ENCODE measurements around the gene LYST. TPM values are rescaled to one million over a fixed set of nuclear protein-coding genes. Genes with fewer than 3 reads are reported as not detected.

Gene LYST
- polyA plus RNA-seq, 1 donor (not counting 4 experiments of a cell fraction or from before 2014, with no cell fraction given): 24.7 TPM

DNA sequence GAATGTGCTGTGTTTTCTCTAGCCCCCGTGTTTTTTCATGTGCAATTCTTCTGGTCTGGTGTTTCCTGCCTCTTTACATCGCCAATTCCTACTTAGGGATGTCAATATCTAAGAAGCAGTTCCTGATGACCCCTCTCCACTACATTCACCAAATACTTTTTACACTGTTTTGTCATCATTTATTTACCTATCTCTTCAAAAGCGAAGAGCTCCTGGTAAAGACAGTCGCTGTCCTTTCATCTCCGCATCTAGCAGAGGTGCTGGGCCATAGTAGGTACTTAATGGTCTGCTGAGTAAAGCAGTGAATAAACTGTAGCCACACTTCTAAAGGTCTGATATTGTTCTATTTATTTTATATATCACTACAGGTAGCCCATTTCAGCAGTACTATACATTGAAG, 43.0 kb downstream of the LYST start:
- TF ChIP-seq EZH2 (IDR thresholded peaks at IDR 0.05; ENCODE audit: low read length): no peak
- TF ChIP-seq, protein P1, sequence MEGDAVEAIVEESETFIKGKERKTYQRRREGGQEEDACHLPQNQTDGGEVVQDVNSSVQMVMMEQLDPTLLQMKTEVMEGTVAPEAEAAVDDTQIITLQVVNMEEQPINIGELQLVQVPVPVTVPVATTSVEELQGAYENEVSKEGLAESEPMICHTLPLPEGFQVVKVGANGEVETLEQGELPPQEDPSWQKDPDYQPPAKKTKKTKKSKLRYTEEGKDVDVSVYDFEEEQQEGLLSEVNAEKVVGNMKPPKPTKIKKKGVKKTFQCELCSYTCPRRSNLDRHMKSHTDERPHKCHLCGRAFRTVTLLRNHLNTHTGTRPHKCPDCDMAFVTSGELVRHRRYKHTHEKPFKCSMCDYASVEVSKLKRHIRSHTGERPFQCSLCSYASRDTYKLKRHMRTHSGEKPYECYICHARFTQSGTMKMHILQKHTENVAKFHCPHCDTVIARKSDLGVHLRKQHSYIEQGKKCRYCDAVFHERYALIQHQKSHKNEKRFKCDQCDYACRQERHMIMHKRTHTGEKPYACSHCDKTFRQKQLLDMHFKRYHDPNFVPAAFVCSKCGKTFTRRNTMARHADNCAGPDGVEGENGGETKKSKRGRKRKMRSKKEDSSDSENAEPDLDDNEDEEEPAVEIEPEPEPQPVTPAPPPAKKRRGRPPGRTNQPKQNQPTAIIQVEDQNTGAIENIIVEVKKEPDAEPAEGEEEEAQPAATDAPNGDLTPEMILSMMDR (optimal IDR thresholded peaks at IDR 0.05 in 1 of 3, IDR thresholded peaks at IDR 0.05 in 1 of 3, conservative IDR thresholded peaks at IDR 0.05 in 1 of 3; ENCODE audit: extremely low read depth in 1 of 3, insufficient read depth in 2 of 3, low read length in 3 of 3): no peak
- Histone ChIP-seq H3K27me3 (ENCODE audit: control insufficient read depth, extremely low read depth, insufficient read depth, low read length) (no peaks in the 10 kb centered on the region), H3K27ac (ENCODE audit: control insufficient read depth, insufficient read depth, low read length) (no peak overlapping the region), H3K9me1 (ENCODE audit: control insufficient read depth, extremely low read depth, insufficient read depth, low read length) (no peaks in the 10 kb centered on the region), H3K36me3 (ENCODE audit: control insufficient read depth in 2 of 2, extremely low read depth in 1 of 2, insufficient read depth in 2 of 2, low read length in 2 of 2) (peaks cover 0 to 1% of the 10 kb centered on the region in 2 experiments), H3K9ac (ENCODE audit: control insufficient read depth, extremely low read depth, insufficient read depth, low read length) (no peak overlapping the region), H3K9me3 (ENCODE audit: control insufficient read depth, low read depth, low read length) (no peaks in the 10 kb centered on the region), H3K4me1 (ENCODE audit: control insufficient read depth, extremely low read depth, insufficient read depth, low read length) (peaks cover 13% of the 10 kb centered on the region), H3K4me2 (ENCODE audit: control insufficient read depth, extremely low read depth, insufficient read depth, low read depth, low read length) (no peak overlapping the region), H3K79me2 (ENCODE audit: control insufficient read depth, insufficient read depth, low read length) (no peaks in the 10 kb centered on the region), H4K20me1 (ENCODE audit: control insufficient read depth, extremely low read depth, insufficient read depth, low read length) (no peaks in the 10 kb centered on the region), H2AFZ (ENCODE audit: control insufficient read depth, low read length) (no peak overlapping the region), H3K4me3 (ENCODE audit: control insufficient read depth in 2 of 3, extremely low read depth in 1 of 3, insufficient read depth in 2 of 3, low read depth in 1 of 3, low read length in 3 of 3) (no peak overlapping the region)
- FAIRE-seq: no peak
- no peak for DNase-seq (ENCODE audit: low read depth, low spot score)
- dilution Hi-C loops (cut with MboI; ENCODE audit: extremely low pct_ligation_motif_present, low sequenced_read_pairs): no loop called here

DNA sequence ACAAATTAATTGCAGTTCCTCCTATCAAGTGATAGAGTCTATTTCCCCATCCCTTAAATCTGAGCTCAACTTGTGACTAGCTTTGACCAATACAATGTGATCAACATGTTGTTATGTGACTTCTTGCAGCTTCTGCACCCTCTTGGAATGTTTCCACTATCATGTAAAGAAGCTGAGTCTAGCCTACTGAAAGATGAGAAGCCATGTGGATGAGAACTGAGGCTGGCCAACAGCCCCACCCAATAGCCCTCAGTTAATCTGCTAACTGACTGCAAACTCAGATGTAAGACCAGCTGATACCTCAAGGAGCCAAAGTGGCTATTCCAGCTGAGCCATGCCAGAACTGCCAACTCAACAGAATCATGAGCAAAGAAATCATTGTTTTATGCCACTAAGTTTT, 44.0 kb downstream of the LYST start:
- H3K9me1 ChIP-seq (ENCODE audit: control insufficient read depth, extremely low read depth, insufficient read depth, low read length): no peaks in the 10 kb centered on the region
- H4K20me1 ChIP-seq (ENCODE audit: control insufficient read depth, extremely low read depth, insufficient read depth, low read length): no peaks in the 10 kb centered on the region
- dilution Hi-C loops (cut with MboI; ENCODE audit: extremely low pct_ligation_motif_present, low sequenced_read_pairs): no loop called here
- H3K9me3 ChIP-seq (ENCODE audit: control insufficient read depth, low read depth, low read length): no peaks in the 10 kb centered on the region
- H3K27me3 ChIP-seq (ENCODE audit: control insufficient read depth, extremely low read depth, insufficient read depth, low read length): no peaks in the 10 kb centered on the region
- no peak overlapping the region for H3K4me3 ChIP-seq (ENCODE audit: control insufficient read depth in 2 of 3, extremely low read depth in 1 of 3, insufficient read depth in 2 of 3, low read depth in 1 of 3, low read length in 3 of 3)
- TF ChIP-seq, protein P1 (optimal IDR thresholded peaks at IDR 0.05 in 1 of 3, IDR thresholded peaks at IDR 0.05 in 1 of 3, conservative IDR thresholded peaks at IDR 0.05 in 1 of 3; ENCODE audit: extremely low read depth in 1 of 3, insufficient read depth in 2 of 3, low read length in 3 of 3): no peak
- TF ChIP-seq EZH2 (IDR thresholded peaks at IDR 0.05; ENCODE audit: low read length): no peak
- no peak for FAIRE-seq
- no peak for DNase-seq (ENCODE audit: low read depth, low spot score)
- no peaks in the 10 kb centered on the region for H3K79me2 ChIP-seq (ENCODE audit: control insufficient read depth, insufficient read depth, low read length)
- no peak overlapping the region for H3K27ac ChIP-seq (ENCODE audit: control insufficient read depth, insufficient read depth, low read length)
- H3K4me2 ChIP-seq (ENCODE audit: control insufficient read depth, extremely low read depth, insufficient read depth, low read depth, low read length): no peak overlapping the region
- H3K9ac ChIP-seq (ENCODE audit: control insufficient read depth, extremely low read depth, insufficient read depth, low read length): no peak overlapping the region
- peaks cover 0 to 1% of the 10 kb centered on the region in 2 experiments for H3K36me3 ChIP-seq (ENCODE audit: control insufficient read depth in 2 of 2, extremely low read depth in 1 of 2, insufficient read depth in 2 of 2, low read length in 2 of 2)
- H3K4me1 ChIP-seq (ENCODE audit: control insufficient read depth, extremely low read depth, insufficient read depth, low read length): peaks cover 13% of the 10 kb centered on the region
- no peak overlapping the region for H2AFZ ChIP-seq (ENCODE audit: control insufficient read depth, low read length)
